ENCODE measurements around the gene USP32.

USP32 gene

GRCh38 chr17:60169921-60170817 is 221.8 kb downstream of the USP32 start:
- Histone ChIP-seq H3K36me3 (ENCODE audit: control insufficient read depth in 1 of 2, insufficient read depth in 2 of 2, low read length in 2 of 2) (no peaks in the 10 kb centered on the region), H3K27me3 (ENCODE audit: low read depth, low read length) (no peaks in the 10 kb centered on the region), H3K4me3 (ENCODE audit: low read depth in 1 of 2, low read length in 2 of 2) (no peak overlapping the region), H3K9me3 (ENCODE audit: control insufficient read depth in 1 of 2, low read length in 2 of 2) (no peaks in the 10 kb centered on the region), H3K27ac (ENCODE audit: low read length) (peak overlapping the region; percentile 16), H3K4me1 (ENCODE audit: control insufficient read depth in 1 of 2, insufficient read depth in 2 of 2, low read length in 2 of 2) (peaks cover 0 to 9% of the 10 kb centered on the region in 2 donors)

GRCh38 chr17:60168654-60169053 is 223.3 kb downstream of the USP32 start:
- peaks cover 0 to 9% of the 10 kb centered on the region in 2 donors for H3K4me1 ChIP-seq (ENCODE audit: control insufficient read depth in 1 of 2, insufficient read depth in 2 of 2, low read length in 2 of 2)
- H3K36me3 ChIP-seq (ENCODE audit: control insufficient read depth in 1 of 2, insufficient read depth in 2 of 2, low read length in 2 of 2): no peaks in the 10 kb centered on the region
- H3K4me3 ChIP-seq (ENCODE audit: low read depth in 1 of 2, low read length in 2 of 2): no peak overlapping the region
- H3K9me3 ChIP-seq (ENCODE audit: control insufficient read depth in 1 of 2, low read length in 2 of 2): no peaks in the 10 kb centered on the region
- H3K27ac ChIP-seq (ENCODE audit: low read length): no peak overlapping the region
- H3K27me3 ChIP-seq (ENCODE audit: low read depth, low read length): no peaks in the 10 kb centered on the region

GRCh38 chr17:60167065-60167741 is 224.7 kb downstream of the USP32 start:
- H3K36me3 ChIP-seq (ENCODE audit: control insufficient read depth in 1 of 2, insufficient read depth in 2 of 2, low read length in 2 of 2): no peaks in the 10 kb centered on the region
- peaks cover under 1 to 9% of the 10 kb centered on the region in 2 donors for H3K4me1 ChIP-seq (ENCODE audit: control insufficient read depth in 1 of 2, insufficient read depth in 2 of 2, low read length in 2 of 2)
- H3K4me3 ChIP-seq (ENCODE audit: low read depth in 1 of 2, low read length in 2 of 2): no peak overlapping the region
- no peak overlapping the region for H3K27ac ChIP-seq (ENCODE audit: low read length)
- no peaks in the 10 kb centered on the region for H3K27me3 ChIP-seq (ENCODE audit: low read depth, low read length)
- no peaks in the 10 kb centered on the region for H3K9me3 ChIP-seq (ENCODE audit: control insufficient read depth in 1 of 2, low read length in 2 of 2)

- H3K27me3 ChIP-seq (ENCODE audit: low read depth, low read length): no peaks in the 10 kb centered on the region
- peaks cover 6 to 8% of the 10 kb centered on the region in 2 donors for H3K4me1 ChIP-seq (ENCODE audit: control insufficient read depth in 1 of 2, insufficient read depth in 2 of 2, low read length in 2 of 2)
- no peaks in the 10 kb centered on the region for H3K36me3 ChIP-seq (ENCODE audit: control insufficient read depth in 1 of 2, insufficient read depth in 2 of 2, low read length in 2 of 2)
- no peaks in the 10 kb centered on the region for H3K9me3 ChIP-seq (ENCODE audit: control insufficient read depth in 1 of 2, low read length in 2 of 2)
- H3K27ac ChIP-seq (ENCODE audit: low read length): no peak overlapping the region
- H3K4me3 ChIP-seq (ENCODE audit: low read depth in 1 of 2, low read length in 2 of 2): no peak overlapping the region
Observed at GRCh38 chr17:60165971-60166370, 226.0 kb downstream of the USP32 start.

GRCh38 chr17:60165223-60165622 is 226.7 kb downstream of the USP32 start:
- H3K27ac ChIP-seq (ENCODE audit: low read length): no peak overlapping the region
- peaks cover 4 to 6% of the 10 kb centered on the region in 2 donors for H3K4me1 ChIP-seq (ENCODE audit: control insufficient read depth in 1 of 2, insufficient read depth in 2 of 2, low read length in 2 of 2)
- H3K36me3 ChIP-seq (ENCODE audit: control insufficient read depth in 1 of 2, insufficient read depth in 2 of 2, low read length in 2 of 2): no peaks in the 10 kb centered on the region
- no peaks in the 10 kb centered on the region for H3K27me3 ChIP-seq (ENCODE audit: low read depth, low read length)
- H3K4me3 ChIP-seq (ENCODE audit: low read depth in 1 of 2, low read length in 2 of 2): no peak overlapping the region
- H3K9me3 ChIP-seq (ENCODE audit: control insufficient read depth in 1 of 2, low read length in 2 of 2): no peaks in the 10 kb centered on the region

GRCh38 chr17:60164697-60165096 is 227.2 kb downstream of the USP32 start:
- Histone ChIP-seq H3K4me1 (ENCODE audit: control insufficient read depth in 1 of 2, insufficient read depth in 2 of 2, low read length in 2 of 2) (peaks cover 4 to 6% of the 10 kb centered on the region in 2 donors), H3K4me3 (ENCODE audit: low read depth in 1 of 2, low read length in 2 of 2) (no peak overlapping the region), H3K27me3 (ENCODE audit: low read depth, low read length) (no peaks in the 10 kb centered on the region), H3K9me3 (ENCODE audit: control insufficient read depth in 1 of 2, low read length in 2 of 2) (no peaks in the 10 kb centered on the region), H3K27ac (ENCODE audit: low read length) (no peak overlapping the region), H3K36me3 (ENCODE audit: control insufficient read depth in 1 of 2, insufficient read depth in 2 of 2, low read length in 2 of 2) (no peaks in the 10 kb centered on the region)

- Histone ChIP-seq H3K36me3 (ENCODE audit: control insufficient read depth in 1 of 2, insufficient read depth in 2 of 2, low read length in 2 of 2) (no peaks in the 10 kb centered on the region), H3K9me3 (ENCODE audit: control insufficient read depth in 1 of 2, low read length in 2 of 2) (no peaks in the 10 kb centered on the region), H3K27ac (ENCODE audit: low read length) (no peak overlapping the region), H3K4me1 (ENCODE audit: control insufficient read depth in 1 of 2, insufficient read depth in 2 of 2, low read length in 2 of 2) (peaks cover 4 to 6% of the 10 kb centered on the region in 2 donors), H3K27me3 (ENCODE audit: low read depth, low read length) (no peaks in the 10 kb centered on the region), H3K4me3 (ENCODE audit: low read depth in 1 of 2, low read length in 2 of 2) (no peak overlapping the region)
Observed at GRCh38 chr17:60164164-60164563, 227.8 kb downstream of the USP32 start.

GRCh38 chr17:60163108-60163784 is 228.7 kb downstream of the USP32 start:
- no peak overlapping the region for H3K27ac ChIP-seq (ENCODE audit: low read length)
- peaks cover 4 to 6% of the 10 kb centered on the region in 2 donors for H3K4me1 ChIP-seq (ENCODE audit: control insufficient read depth in 1 of 2, insufficient read depth in 2 of 2, low read length in 2 of 2)
- H3K36me3 ChIP-seq (ENCODE audit: control insufficient read depth in 1 of 2, insufficient read depth in 2 of 2, low read length in 2 of 2): no peaks in the 10 kb centered on the region
- no peaks in the 10 kb centered on the region for H3K27me3 ChIP-seq (ENCODE audit: low read depth, low read length)
- no peak overlapping the region for H3K4me3 ChIP-seq (ENCODE audit: low read depth in 1 of 2, low read length in 2 of 2)
- H3K9me3 ChIP-seq (ENCODE audit: control insufficient read depth in 1 of 2, low read length in 2 of 2): no peaks in the 10 kb centered on the region

- no peaks in the 10 kb centered on the region for H3K36me3 ChIP-seq (ENCODE audit: control insufficient read depth in 1 of 2, insufficient read depth in 2 of 2, low read length in 2 of 2)
- no peaks in the 10 kb centered on the region for H3K9me3 ChIP-seq (ENCODE audit: control insufficient read depth in 1 of 2, low read length in 2 of 2)
- no peak overlapping the region for H3K27ac ChIP-seq (ENCODE audit: low read length)
- H3K4me1 ChIP-seq (ENCODE audit: control insufficient read depth in 1 of 2, insufficient read depth in 2 of 2, low read length in 2 of 2): peaks cover 0 to 6% of the 10 kb centered on the region in 2 donors
- peaks cover 2% of the 10 kb centered on the region for H3K27me3 ChIP-seq (ENCODE audit: low read depth, low read length)
- no peak overlapping the region for H3K4me3 ChIP-seq (ENCODE audit: low read depth in 1 of 2, low read length in 2 of 2)
Observed at GRCh38 chr17:60161598-60162330, 230.2 kb downstream of the USP32 start.

- Histone ChIP-seq H3K9me3 (ENCODE audit: control insufficient read depth in 1 of 2, low read length in 2 of 2) (no peaks in the 10 kb centered on the region), H3K4me1 (ENCODE audit: control insufficient read depth in 1 of 2, insufficient read depth in 2 of 2, low read length in 2 of 2) (peaks cover 0 to 6% of the 10 kb centered on the region in 2 donors), H3K27ac (ENCODE audit: low read length) (no peak overlapping the region), H3K4me3 (ENCODE audit: low read depth in 1 of 2, low read length in 2 of 2) (no peak overlapping the region), H3K27me3 (ENCODE audit: low read depth, low read length) (peaks cover 4% of the 10 kb centered on the region), H3K36me3 (ENCODE audit: control insufficient read depth in 1 of 2, insufficient read depth in 2 of 2, low read length in 2 of 2) (no peaks in the 10 kb centered on the region)
Observed at GRCh38 chr17:60160829-60161501, 231.0 kb downstream of the USP32 start.
